Epidermal melanocyte (primary cell): ENCODE measurements around the gene ROBO1.
A peak's percentile ranks its signal among the peaks of the same experiment; 100 is the strongest.

ENCODE experiments used
- DNase-seq: peaks from one replicate; pipeline ENCODE4 v3.0.0; 2011; ENCODE audit warnings: low spot score; ENCODE audit not compliant: insufficient read length

Gene ROBO1

GRCh38 chr3:79081335-79081734 lies 686.5 kb downstream of the ROBO1 start:
- peak; percentile 21 for DNase-seq

- no peak for DNase-seq
Observed at GRCh38 chr3:79074558-79074957, 693.2 kb downstream of the ROBO1 start.

- no peak for DNase-seq
Observed at GRCh38 chr3:79067734-79068133, 700.1 kb downstream of the ROBO1 start.

DNA sequence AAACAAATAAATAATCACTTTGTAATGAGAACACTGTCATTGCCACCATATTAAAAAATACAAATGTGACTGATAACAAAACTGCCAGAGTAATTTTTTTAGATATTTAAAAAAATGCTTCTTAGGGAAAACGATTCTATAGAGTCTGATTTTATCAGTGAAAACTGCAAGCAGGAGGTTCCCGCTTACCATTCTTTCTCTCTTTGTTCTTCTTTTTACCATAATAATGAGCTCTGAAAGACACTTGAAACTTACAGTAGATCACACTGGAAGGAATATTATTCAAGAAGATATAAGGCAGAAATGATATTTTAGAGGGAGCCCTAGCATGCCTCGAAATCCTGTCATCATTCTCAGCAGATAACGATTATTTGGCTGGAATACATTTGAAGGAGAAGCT lies 701.3 kb downstream of the ROBO1 start:
- no peak for DNase-seq

DNA sequence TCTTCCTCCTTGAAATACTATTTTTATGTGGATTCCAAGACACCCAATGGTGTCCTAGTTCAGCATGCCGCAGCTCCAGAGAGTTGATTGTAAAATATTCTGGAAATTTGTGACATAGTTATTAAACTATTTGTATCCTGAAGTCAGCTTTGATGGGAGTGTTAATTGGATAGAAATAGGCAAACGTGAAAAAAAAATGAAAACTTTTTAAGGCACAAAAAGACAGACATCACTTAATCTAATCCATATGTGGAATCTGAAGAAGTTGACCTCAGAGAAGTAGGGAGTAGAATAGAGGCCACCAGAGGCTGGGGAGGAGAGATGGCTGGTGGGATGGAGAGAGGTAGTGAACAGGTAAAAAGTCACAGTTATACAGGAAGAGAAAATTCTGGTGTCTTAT lies 704.2 kb downstream of the ROBO1 start:
- DNase-seq: no peak

- DNase-seq: no peak
Observed at GRCh38 chr3:79057756-79058155, 710.0 kb downstream of the ROBO1 start.

DNA sequence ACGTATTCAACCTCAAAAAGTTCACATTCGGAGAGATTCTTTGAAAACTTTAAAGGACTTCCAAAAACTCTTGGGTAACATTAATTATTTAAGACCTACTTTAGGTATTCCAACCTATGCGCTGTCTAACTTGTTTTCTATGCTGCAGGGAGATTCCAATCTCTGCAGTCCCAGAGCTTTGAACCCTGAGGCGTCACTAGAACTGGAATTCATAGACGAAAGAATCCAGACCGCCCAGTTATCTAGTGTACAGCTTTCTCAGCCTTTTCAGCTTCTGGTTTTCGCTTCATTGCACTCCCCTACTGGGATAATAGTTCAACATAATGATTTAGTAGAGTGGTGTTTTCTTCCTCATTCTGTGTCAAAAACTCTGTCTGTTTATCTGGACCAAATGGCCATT lies 711.3 kb downstream of the ROBO1 start:
- no peak for DNase-seq

DNA sequence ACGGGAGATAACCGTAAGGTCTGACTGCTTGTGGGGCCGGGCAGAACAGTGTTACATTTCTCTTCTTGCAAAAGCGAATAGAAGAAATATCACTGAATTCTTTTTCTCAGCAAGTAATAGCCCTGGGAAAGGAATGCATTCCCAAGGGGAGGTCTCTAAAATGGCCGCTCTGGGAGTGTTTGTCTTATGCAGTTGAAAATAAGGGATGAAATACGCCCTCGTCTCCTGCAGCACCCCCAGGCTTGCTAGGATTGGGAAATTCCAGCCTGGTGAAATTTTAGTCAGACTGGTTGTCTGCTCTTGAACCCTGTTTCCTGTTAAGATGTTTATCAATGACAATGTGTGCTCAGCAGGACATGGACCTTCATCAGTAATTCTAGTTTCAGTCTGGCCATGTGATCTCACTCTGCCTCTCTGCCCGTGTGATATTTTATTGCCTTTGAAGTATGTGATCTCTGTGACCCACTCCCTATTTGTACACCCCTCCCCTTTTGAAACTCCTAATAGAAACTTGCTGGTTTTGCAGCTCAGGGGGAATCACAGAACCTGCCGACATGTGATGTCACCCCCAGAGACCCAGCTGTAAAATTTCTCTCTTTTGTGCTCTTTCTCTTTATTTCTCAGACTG lies 715.6 kb downstream of the ROBO1 start:
- DNase-seq: no peak

GRCh38 chr3:79047581-79047980 lies 720.2 kb downstream of the ROBO1 start:
- DNase-seq: no peak

DNA sequence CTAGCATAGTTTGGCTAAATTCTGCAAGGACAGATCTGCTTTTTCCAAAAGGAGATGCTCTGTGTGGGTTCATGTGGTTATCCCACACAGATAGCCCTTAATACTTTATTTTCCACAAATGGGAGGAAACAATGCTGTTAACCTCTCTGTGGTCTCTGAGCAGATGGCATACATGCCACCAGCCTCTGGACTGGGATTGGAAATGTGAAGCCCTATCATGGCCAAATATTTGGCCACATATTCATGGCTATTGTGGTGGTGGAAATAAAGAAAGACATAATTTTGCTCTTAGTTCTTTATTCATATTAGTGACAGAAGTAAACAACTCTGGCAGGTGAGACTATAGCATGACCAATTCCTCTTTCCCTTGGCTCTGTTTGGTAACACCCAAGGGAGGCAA lies 726.2 kb downstream of the ROBO1 start:
- no peak for DNase-seq

- no peak for DNase-seq
Observed at GRCh38 chr3:79040701-79041100, 727.1 kb downstream of the ROBO1 start.

- no peak for DNase-seq
Observed at GRCh38 chr3:79040091-79040490, 727.7 kb downstream of the ROBO1 start.

DNA sequence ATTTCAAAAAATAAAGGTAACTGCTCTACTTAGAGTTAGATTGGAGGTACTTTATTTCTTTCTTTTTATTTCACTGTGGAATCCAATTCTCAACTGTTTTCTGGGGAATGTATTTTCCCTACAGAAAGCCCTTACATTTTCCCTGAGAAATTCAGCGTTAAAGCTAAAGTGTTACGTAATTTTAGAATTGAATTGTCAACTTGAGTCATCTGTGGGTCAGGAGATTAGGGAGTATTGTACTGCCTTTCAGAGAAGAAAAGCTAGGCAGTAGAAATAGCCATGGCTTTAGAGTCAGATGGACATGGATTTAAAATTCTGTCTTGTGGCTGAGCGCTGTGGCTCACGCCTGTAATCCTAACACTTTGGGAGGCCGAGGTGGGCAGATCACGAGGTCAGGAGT lies 728.6 kb downstream of the ROBO1 start:
- DNase-seq: no peak

DNA sequence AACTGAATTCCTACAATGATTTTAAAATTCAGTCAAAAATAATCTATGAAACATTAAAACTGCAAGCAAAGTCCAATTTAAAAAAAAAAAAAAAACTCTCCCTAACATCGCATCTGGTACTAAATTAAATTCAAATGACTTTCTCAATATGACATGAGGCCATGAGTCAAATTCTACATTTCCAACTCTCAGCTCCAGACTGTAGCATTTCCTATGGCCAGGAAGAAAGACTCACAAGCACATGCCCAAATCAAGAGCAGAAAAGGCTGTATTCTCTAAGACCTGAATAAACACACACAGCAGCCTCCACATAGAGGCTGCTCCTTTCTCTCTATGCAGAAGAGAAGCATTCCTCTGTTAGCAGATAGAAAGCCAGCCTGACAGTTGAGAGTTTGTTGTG lies 729.2 kb downstream of the ROBO1 start:
- DNase-seq: no peak

GRCh38 chr3:79038057-79038456 lies 729.7 kb downstream of the ROBO1 start:
- no peak for DNase-seq

GRCh38 chr3:79032686-79033318 lies 735.0 kb downstream of the ROBO1 start:
- DNase-seq: peak; percentile 23

GRCh38 chr3:79030157-79030556 lies 737.6 kb downstream of the ROBO1 start:
- DNase-seq: no peak

DNA sequence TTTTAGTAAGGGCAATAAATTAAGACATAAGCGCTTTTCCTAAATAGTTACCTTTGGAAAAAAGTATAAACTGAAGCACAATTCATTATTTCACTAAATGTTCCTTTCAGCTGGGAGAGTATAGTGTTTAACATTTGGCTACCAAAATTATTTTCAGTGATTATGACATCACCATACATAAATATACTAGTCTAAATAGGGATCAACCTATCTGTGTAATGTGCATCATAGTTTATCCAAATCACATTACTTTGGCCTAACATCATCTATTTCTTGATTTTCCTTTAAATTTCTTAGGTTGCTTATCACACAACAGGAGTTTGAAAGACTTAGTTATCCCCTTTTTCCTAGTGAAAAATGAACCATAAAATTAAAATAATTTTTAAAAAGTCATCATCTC lies 738.9 kb downstream of the ROBO1 start:
- DNase-seq: no peak

GRCh38 chr3:79027593-79027992 lies 740.2 kb downstream of the ROBO1 start:
- no peak for DNase-seq

DNA sequence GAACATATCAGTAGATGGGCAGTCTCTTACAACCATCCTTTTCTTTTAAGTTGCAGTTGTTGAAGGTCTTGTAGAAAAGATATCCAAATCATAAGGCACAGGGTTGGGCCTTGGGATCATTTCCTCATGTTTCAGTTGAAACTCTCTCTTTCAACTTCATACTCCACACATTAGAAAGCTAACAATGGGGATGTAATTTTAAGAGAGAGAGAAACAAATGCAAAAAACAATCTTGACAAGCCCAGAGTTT lies 747.9 kb downstream of the ROBO1 start:
- DNase-seq: no peak

- peak; percentile 81 for DNase-seq
Observed at GRCh38 chr3:79019137-79019923, 748.5 kb downstream of the ROBO1 start.

DNA sequence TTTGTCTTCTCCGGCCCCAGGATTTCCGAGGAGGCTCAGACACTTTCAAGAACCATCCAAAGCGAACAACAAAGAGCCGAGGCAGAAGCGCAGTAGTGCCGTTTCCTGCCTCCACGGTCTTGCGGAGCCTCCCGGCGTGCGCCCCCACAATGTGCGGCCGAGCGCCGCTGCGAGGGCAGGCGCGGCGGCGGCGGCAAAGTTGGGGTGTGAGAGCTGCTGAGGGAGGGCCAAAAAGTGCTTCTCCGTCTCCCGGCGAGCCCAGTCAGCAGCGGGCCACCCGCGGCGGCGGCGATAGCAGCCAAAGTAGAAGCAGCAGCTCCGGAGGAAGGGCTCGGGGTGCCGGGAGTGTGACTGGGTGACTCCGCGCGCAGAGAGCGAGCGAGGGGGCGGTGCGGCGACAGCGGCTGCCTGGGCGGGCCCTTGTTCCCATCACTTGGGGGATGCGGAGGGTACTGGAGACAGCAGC lies 749.1 kb downstream of the ROBO1 start:
- DNase-seq: no peak

GRCh38 chr3:79018265-79018664 lies 749.5 kb downstream of the ROBO1 start:
- no peak for DNase-seq
